ENCODE data around the gene GALNT16.

DNA sequence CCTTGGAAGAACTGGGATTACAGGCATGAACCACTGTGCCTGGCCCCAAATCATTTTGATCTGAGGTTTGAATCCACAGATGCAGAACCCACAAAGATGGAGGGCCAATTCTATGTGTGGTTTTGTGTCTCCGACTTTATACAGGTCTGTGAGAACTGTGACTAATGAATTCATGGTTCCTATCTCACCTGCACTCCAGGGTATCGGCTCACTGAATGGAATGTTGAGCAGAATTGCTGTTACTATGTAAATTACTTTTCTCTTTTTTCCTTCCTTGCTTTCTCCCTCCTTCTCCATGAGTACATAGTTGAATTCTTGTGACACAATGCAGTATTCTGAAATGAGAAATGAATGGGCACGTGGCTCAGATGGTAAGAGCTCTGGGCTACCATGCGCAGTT lies 21.1 kb upstream of the GALNT16 start:
- TF ChIP-seq TOX (CRISPR knock-in tag; IDR thresholded peaks at IDR 0.05; ENCODE audit: borderline replicate concordance) (no peak), GLIS3 (CRISPR knock-in tag; IDR thresholded peaks at IDR 0.05) (no peak), OSR1 (CRISPR knock-in tag; IDR thresholded peaks at IDR 0.05) (no peak), ZNF8 (CRISPR knock-in tag; IDR thresholded peaks at IDR 0.05) (no peak), RARB (CRISPR knock-in tag; IDR thresholded peaks at IDR 0.05) (no peak), ARNTL (CRISPR knock-in tag; IDR thresholded peaks at IDR 0.05; ENCODE audit: borderline replicate concordance, low read depth) (no peak), ZNF565 (CRISPR knock-in tag; conservative IDR thresholded peaks at IDR 0.05; ENCODE audit: low read depth) (no peak), ZFP30 (CRISPR knock-in tag; IDR thresholded peaks at IDR 0.05) (no peak), ZC3H10 (CRISPR knock-in tag; IDR thresholded peaks at IDR 0.05) (no peak)
- TF ChIP-seq, protein P1, sequence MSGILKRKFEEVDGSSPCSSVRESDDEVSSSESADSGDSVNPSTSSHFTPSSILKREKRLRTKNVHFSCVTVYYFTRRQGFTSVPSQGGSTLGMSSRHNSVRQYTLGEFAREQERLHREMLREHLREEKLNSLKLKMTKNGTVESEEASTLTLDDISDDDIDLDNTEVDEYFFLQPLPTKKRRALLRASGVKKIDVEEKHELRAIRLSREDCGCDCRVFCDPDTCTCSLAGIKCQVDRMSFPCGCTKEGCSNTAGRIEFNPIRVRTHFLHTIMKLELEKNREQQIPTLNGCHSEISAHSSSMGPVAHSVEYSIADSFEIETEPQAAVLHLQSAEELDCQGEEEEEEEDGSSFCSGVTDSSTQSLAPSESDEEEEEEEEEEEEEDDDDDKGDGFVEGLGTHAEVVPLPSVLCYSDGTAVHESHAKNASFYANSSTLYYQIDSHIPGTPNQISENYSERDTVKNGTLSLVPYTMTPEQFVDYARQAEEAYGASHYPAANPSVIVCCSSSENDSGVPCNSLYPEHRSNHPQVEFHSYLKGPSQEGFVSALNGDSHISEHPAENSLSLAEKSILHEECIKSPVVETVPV (CRISPR knock-in tag; IDR thresholded peaks at IDR 0.05) = no peak
- TF ChIP-seq, protein P2, sequence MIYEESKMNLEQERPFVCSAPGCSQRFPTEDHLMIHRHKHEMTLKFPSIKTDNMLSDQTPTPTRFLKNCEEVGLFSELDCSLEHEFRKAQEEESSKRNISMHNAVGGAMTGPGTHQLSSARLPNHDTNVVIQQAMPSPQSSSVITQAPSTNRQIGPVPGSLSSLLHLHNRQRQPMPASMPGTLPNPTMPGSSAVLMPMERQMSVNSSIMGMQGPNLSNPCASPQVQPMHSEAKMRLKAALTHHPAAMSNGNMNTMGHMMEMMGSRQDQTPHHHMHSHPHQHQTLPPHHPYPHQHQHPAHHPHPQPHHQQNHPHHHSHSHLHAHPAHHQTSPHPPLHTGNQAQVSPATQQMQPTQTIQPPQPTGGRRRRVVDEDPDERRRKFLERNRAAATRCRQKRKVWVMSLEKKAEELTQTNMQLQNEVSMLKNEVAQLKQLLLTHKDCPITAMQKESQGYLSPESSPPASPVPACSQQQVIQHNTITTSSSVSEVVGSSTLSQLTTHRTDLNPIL (CRISPR knock-in tag; IDR thresholded peaks at IDR 0.05; ENCODE audit: low read depth) = no peak
- TF ChIP-seq, protein P3, sequence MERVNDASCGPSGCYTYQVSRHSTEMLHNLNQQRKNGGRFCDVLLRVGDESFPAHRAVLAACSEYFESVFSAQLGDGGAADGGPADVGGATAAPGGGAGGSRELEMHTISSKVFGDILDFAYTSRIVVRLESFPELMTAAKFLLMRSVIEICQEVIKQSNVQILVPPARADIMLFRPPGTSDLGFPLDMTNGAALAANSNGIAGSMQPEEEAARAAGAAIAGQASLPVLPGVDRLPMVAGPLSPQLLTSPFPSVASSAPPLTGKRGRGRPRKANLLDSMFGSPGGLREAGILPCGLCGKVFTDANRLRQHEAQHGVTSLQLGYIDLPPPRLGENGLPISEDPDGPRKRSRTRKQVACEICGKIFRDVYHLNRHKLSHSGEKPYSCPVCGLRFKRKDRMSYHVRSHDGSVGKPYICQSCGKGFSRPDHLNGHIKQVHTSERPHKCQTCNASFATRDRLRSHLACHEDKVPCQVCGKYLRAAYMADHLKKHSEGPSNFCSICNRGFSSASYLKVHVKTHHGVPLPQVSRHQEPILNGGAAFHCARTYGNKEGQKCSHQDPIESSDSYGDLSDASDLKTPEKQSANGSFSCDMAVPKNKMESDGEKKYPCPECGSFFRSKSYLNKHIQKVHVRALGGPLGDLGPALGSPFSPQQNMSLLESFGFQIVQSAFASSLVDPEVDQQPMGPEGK (CRISPR knock-in tag; IDR thresholded peaks at IDR 0.05; ENCODE audit: borderline replicate concordance) = no peak
- TF ChIP-seq, protein P4, sequence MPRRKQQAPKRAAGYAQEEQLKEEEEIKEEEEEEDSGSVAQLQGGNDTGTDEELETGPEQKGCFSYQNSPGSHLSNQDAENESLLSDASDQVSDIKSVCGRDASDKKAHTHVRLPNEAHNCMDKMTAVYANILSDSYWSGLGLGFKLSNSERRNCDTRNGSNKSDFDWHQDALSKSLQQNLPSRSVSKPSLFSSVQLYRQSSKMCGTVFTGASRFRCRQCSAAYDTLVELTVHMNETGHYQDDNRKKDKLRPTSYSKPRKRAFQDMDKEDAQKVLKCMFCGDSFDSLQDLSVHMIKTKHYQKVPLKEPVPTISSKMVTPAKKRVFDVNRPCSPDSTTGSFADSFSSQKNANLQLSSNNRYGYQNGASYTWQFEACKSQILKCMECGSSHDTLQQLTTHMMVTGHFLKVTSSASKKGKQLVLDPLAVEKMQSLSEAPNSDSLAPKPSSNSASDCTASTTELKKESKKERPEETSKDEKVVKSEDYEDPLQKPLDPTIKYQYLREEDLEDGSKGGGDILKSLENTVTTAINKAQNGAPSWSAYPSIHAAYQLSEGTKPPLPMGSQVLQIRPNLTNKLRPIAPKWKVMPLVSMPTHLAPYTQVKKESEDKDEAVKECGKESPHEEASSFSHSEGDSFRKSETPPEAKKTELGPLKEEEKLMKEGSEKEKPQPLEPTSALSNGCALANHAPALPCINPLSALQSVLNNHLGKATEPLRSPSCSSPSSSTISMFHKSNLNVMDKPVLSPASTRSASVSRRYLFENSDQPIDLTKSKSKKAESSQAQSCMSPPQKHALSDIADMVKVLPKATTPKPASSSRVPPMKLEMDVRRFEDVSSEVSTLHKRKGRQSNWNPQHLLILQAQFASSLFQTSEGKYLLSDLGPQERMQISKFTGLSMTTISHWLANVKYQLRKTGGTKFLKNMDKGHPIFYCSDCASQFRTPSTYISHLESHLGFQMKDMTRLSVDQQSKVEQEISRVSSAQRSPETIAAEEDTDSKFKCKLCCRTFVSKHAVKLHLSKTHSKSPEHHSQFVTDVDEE (CRISPR knock-in tag; IDR thresholded peaks at IDR 0.05) = no peak
- TF ChIP-seq, protein P5, sequence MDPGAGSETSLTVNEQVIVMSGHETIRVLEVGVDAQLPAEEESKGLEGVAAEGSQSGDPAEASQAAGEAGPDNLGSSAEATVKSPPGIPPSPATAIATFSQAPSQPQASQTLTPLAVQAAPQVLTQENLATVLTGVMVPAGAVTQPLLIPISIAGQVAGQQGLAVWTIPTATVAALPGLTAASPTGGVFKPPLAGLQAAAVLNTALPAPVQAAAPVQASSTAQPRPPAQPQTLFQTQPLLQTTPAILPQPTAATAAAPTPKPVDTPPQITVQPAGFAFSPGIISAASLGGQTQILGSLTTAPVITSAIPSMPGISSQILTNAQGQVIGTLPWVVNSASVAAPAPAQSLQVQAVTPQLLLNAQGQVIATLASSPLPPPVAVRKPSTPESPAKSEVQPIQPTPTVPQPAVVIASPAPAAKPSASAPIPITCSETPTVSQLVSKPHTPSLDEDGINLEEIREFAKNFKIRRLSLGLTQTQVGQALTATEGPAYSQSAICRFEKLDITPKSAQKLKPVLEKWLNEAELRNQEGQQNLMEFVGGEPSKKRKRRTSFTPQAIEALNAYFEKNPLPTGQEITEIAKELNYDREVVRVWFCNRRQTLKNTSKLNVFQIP (CRISPR knock-in tag; IDR thresholded peaks at IDR 0.05; ENCODE audit: borderline replicate concordance, low read depth) = no peak

Data from SK-N-SH treated with all-trans-retinoic acid at 6 μM for 48 hours (cell line).